ENCODE measurements around the gene CNGB1.

DNA sequence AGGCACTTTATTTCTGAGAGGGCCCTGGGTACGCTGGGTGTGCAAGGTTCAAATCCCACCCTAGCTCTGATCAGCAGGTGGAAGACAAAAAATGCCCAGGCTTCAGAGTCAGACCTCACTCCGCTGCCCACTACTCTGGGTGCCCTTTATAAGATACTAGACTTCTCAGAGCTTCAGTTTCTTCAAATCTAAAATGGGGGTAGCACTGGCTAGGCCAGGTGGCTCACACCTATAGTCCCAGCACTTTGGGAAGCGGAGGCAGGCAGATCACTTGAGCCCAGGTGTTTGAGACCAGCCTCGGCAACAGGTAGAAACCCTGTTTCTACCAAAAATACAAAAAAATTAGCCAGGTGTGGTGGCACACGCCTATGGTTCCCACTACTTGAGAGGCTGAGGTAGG lies 32.0 kb upstream of the CNGB1 start:
- TF ChIP-seq EZH2phosphoT487 (IDR thresholded peaks at IDR 0.05) (no peak), CTCF (IDR thresholded peaks at IDR 0.05) (no peak), EZH2 (IDR thresholded peaks at IDR 0.05) (no peak)
